ENCODE data around the gene UROD. TPM values are rescaled to one million over a fixed set of nuclear protein-coding genes. Genes with fewer than 3 reads are reported as not detected.

The UROD gene
- total RNA-seq, 1 experiment from 2014 or later = 118 TPM

DNA sequence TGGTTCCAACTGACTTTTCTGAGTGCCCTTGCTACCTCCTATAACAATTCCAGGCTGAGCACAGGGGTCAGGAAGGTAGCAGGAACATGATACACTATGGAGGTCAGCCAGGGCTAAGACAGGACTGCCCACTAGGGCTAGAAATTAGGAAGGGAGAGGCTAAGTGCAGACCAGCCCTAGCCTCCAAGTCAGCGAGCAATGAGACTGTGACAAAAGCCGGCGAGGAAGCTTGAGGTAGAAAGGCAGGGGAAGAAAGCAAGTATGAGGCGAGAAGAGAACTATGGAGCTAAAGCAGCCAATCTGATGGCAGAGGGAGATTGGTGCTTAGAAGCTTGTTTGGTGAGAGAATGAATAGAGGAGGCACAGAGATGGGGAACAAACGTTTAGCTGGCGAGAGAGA lies 4.7 kb downstream of the UROD start:
- Mint-ChIP-seq H3K4me3 (no peak overlapping the region), H3K27ac (0 out of 2 replicates have a peak overlapping the region, but pooled peaks have one; percentile 9), H3K36me3 (peaks cover 2% of the 10 kb centered on the region), H3K27me3 (ENCODE audit: low read depth) (no peaks in the 10 kb centered on the region), H3K4me1 (peaks cover 8% of the 10 kb centered on the region), H3K9me3 (no peaks in the 10 kb centered on the region)
- ChIA-PET POLR2A (no interaction called here), CTCF (interaction anchor here (13.0 kb wide), 1 partner anchor 285 kb away, joined by 317 read pairs; no protein-coding TSS in a partner anchor)
- ATAC-seq = no peak
- TF ChIP-seq NFATC4 (CRISPR knock-in tag; IDR thresholded peaks at IDR 0.05) (no peak), TEAD1 (CRISPR knock-in tag; IDR thresholded peaks at IDR 0.05) (no peak), GABPB1 (CRISPR knock-in tag; IDR thresholded peaks at IDR 0.05) (no peak), TP53 (CRISPR knock-in tag; IDR thresholded peaks at IDR 0.05) (no peak), MXD4 (CRISPR knock-in tag; IDR thresholded peaks at IDR 0.05; ENCODE audit: borderline replicate concordance) (no peak), ZNF396 (CRISPR knock-in tag; IDR thresholded peaks at IDR 0.05; ENCODE audit: borderline replicate concordance) (no peak), ESRRA (CRISPR knock-in tag; IDR thresholded peaks at IDR 0.05; ENCODE audit: borderline replicate concordance) (no peak), OVOL2 (CRISPR knock-in tag; IDR thresholded peaks at IDR 0.05; ENCODE audit: borderline replicate concordance) (no peak), CREM (CRISPR knock-in tag; IDR thresholded peaks at IDR 0.05) (no peak), SMAD4 (CRISPR knock-in tag; IDR thresholded peaks at IDR 0.05) (no peak), NR1H2 (CRISPR knock-in tag; IDR thresholded peaks at IDR 0.05) (no peak)
- TF ChIP-seq, protein P1, sequence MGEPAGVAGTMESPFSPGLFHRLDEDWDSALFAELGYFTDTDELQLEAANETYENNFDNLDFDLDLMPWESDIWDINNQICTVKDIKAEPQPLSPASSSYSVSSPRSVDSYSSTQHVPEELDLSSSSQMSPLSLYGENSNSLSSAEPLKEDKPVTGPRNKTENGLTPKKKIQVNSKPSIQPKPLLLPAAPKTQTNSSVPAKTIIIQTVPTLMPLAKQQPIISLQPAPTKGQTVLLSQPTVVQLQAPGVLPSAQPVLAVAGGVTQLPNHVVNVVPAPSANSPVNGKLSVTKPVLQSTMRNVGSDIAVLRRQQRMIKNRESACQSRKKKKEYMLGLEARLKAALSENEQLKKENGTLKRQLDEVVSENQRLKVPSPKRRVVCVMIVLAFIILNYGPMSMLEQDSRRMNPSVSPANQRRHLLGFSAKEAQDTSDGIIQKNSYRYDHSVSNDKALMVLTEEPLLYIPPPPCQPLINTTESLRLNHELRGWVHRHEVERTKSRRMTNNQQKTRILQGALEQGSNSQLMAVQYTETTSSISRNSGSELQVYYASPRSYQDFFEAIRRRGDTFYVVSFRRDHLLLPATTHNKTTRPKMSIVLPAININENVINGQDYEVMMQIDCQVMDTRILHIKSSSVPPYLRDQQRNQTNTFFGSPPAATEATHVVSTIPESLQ (CRISPR knock-in tag; IDR thresholded peaks at IDR 0.05) = no peak
- TF ChIP-seq, protein P2, sequence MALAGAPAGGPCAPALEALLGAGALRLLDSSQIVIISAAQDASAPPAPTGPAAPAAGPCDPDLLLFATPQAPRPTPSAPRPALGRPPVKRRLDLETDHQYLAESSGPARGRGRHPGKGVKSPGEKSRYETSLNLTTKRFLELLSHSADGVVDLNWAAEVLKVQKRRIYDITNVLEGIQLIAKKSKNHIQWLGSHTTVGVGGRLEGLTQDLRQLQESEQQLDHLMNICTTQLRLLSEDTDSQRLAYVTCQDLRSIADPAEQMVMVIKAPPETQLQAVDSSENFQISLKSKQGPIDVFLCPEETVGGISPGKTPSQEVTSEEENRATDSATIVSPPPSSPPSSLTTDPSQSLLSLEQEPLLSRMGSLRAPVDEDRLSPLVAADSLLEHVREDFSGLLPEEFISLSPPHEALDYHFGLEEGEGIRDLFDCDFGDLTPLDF (CRISPR knock-in tag; IDR thresholded peaks at IDR 0.05) = no peak
- TF ChIP-seq, protein P3, sequence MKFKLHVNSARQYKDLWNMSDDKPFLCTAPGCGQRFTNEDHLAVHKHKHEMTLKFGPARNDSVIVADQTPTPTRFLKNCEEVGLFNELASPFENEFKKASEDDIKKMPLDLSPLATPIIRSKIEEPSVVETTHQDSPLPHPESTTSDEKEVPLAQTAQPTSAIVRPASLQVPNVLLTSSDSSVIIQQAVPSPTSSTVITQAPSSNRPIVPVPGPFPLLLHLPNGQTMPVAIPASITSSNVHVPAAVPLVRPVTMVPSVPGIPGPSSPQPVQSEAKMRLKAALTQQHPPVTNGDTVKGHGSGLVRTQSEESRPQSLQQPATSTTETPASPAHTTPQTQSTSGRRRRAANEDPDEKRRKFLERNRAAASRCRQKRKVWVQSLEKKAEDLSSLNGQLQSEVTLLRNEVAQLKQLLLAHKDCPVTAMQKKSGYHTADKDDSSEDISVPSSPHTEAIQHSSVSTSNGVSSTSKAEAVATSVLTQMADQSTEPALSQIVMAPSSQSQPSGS (CRISPR knock-in tag; IDR thresholded peaks at IDR 0.05; ENCODE audit: borderline replicate concordance, low read depth) = no peak
- TF ChIP-seq, protein P4, sequence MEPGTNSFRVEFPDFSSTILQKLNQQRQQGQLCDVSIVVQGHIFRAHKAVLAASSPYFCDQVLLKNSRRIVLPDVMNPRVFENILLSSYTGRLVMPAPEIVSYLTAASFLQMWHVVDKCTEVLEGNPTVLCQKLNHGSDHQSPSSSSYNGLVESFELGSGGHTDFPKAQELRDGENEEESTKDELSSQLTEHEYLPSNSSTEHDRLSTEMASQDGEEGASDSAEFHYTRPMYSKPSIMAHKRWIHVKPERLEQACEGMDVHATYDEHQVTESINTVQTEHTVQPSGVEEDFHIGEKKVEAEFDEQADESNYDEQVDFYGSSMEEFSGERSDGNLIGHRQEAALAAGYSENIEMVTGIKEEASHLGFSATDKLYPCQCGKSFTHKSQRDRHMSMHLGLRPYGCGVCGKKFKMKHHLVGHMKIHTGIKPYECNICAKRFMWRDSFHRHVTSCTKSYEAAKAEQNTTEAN (CRISPR knock-in tag; IDR thresholded peaks at IDR 0.05) = no peak
- TF ChIP-seq, protein P5, sequence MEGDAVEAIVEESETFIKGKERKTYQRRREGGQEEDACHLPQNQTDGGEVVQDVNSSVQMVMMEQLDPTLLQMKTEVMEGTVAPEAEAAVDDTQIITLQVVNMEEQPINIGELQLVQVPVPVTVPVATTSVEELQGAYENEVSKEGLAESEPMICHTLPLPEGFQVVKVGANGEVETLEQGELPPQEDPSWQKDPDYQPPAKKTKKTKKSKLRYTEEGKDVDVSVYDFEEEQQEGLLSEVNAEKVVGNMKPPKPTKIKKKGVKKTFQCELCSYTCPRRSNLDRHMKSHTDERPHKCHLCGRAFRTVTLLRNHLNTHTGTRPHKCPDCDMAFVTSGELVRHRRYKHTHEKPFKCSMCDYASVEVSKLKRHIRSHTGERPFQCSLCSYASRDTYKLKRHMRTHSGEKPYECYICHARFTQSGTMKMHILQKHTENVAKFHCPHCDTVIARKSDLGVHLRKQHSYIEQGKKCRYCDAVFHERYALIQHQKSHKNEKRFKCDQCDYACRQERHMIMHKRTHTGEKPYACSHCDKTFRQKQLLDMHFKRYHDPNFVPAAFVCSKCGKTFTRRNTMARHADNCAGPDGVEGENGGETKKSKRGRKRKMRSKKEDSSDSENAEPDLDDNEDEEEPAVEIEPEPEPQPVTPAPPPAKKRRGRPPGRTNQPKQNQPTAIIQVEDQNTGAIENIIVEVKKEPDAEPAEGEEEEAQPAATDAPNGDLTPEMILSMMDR (IDR thresholded peaks at IDR 0.05) = no peak
- TF ChIP-seq, protein P6, sequence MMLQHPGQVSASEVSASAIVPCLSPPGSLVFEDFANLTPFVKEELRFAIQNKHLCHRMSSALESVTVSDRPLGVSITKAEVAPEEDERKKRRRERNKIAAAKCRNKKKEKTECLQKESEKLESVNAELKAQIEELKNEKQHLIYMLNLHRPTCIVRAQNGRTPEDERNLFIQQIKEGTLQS (CRISPR knock-in tag; conservative IDR thresholded peaks at IDR 0.05) = no peak
- TF ChIP-seq, protein P7, sequence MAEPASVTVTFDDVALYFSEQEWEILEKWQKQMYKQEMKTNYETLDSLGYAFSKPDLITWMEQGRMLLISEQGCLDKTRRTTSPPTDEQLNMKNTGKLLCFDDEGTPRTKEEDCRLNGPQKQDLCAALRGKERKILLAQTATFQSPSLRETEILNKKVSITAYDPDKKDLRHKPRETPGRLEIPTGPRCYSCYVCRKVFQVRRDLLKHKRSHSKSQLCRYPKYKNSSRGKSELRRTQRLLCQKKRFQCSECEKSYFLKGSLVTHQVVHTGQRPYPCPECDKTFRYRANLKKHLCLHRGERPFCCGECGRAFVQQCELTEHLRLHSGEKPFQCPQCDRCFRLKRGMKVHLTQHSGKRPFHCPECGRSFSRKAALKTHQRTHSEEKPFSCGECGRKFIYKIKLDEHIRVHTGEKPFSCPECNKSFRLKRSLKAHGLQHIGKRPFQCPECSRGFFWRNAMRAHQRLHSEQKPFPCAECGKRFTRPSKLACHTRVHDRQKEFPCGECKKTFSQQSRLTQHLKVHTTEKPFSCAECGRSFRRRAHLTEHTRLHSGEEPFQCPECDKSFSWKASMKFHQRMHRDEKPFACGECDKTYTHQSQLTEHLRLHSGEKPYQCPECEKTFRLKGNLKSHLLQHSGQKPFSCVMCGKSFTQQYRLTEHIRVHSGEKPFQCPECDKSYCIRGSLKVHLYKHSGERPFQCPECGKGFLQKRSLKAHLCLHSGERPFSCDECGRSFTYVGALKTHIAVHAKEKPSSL (CRISPR knock-in tag; conservative IDR thresholded peaks at IDR 0.05) = no peak
- no peak for DNase-seq (ENCODE audit: low spot score)
